WTC11 (cell line): ENCODE data around the gene CMBL.

Experiments used
- CBFB ChIP-seq: sonication (generic); formaldehyde crosslinking; IDR thresholded peaks from 2 replicates; pipeline ENCODE4 v1.8.1; 2022; ENCODE audit warnings: mild to moderate bottlenecking, low read depth, missing genetic modification reagents
- CTCF ChIP-seq: fragments of 200-600 bp; IDR thresholded peaks from 2 replicates; pipeline ENCODE4 v1.8.0; 2022; ENCODE audit warnings: antibody characterized with exemption
- EMX1 ChIP-seq: fragments of 250-450 bp; sonication (Bioruptor Pico); IDR thresholded peaks from 2 replicates; pipeline ENCODE4 v1.8.0; 2021; ENCODE audit warnings: mild to moderate bottlenecking
- JUN ChIP-seq: sonication (generic); formaldehyde crosslinking; IDR thresholded peaks from 2 replicates; pipeline ENCODE4 v1.8.0; 2023; ENCODE audit warnings: mild to moderate bottlenecking, missing genetic modification reagents
- PRDM15 ChIP-seq: sonication (generic); formaldehyde crosslinking; IDR thresholded peaks from 2 replicates; pipeline ENCODE4 v1.8.0; 2022; ENCODE audit warnings: missing genetic modification reagents
- ZBTB21 ChIP-seq: sonication (generic); formaldehyde crosslinking; IDR thresholded peaks from 2 replicates; pipeline ENCODE4 v1.8.1; 2023; ENCODE audit warnings: mild to moderate bottlenecking, missing genetic modification reagents, borderline replicate concordance
- ZNF423 ChIP-seq: fragments of 250-450 bp; sonication (Bioruptor Pico); IDR thresholded peaks from 2 replicates; pipeline ENCODE4 v2.1.2; 2022; ENCODE audit warnings: mild to moderate bottlenecking, moderate library complexity
- TF ChIP-seq, protein P1 (sequence below): sonication (generic); formaldehyde crosslinking; IDR thresholded peaks from 2 replicates; pipeline ENCODE4 v1.8.1; 2022; ENCODE audit warnings: low read depth, mild to moderate bottlenecking, moderate library complexity, missing genetic modification reagents, borderline replicate concordance
- TF ChIP-seq, protein P2 (sequence below): sonication (generic); formaldehyde crosslinking; conservative IDR thresholded peaks from 2 replicates; pipeline ENCODE4 v1.8.1; 2022; ENCODE audit warnings: mild to moderate bottlenecking, missing genetic modification reagents

GRCh38 chr5:10334831-10335230 lies 27.1 kb upstream of the CMBL start:
- TF ChIP-seq ZNF423 (CRISPR knock-in tag) (no peak), CTCF (no peak), ZBTB21 (CRISPR knock-in tag) (no peak), CBFB (CRISPR knock-in tag) (no peak), PRDM15 (CRISPR knock-in tag) (no peak), JUN (no peak), EMX1 (CRISPR knock-in tag) (no peak)
- TF ChIP-seq, protein P1, sequence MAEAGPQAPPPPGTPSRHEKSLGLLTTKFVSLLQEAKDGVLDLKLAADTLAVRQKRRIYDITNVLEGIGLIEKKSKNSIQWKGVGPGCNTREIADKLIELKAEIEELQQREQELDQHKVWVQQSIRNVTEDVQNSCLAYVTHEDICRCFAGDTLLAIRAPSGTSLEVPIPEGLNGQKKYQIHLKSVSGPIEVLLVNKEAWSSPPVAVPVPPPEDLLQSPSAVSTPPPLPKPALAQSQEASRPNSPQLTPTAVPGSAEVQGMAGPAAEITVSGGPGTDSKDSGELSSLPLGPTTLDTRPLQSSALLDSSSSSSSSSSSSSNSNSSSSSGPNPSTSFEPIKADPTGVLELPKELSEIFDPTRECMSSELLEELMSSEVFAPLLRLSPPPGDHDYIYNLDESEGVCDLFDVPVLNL (CRISPR knock-in tag): no peak
- TF ChIP-seq, protein P2, sequence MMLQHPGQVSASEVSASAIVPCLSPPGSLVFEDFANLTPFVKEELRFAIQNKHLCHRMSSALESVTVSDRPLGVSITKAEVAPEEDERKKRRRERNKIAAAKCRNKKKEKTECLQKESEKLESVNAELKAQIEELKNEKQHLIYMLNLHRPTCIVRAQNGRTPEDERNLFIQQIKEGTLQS (CRISPR knock-in tag): no peak
